ENCODE measurements around the gene PPP2R5C.

The PPP2R5C gene

DNA sequence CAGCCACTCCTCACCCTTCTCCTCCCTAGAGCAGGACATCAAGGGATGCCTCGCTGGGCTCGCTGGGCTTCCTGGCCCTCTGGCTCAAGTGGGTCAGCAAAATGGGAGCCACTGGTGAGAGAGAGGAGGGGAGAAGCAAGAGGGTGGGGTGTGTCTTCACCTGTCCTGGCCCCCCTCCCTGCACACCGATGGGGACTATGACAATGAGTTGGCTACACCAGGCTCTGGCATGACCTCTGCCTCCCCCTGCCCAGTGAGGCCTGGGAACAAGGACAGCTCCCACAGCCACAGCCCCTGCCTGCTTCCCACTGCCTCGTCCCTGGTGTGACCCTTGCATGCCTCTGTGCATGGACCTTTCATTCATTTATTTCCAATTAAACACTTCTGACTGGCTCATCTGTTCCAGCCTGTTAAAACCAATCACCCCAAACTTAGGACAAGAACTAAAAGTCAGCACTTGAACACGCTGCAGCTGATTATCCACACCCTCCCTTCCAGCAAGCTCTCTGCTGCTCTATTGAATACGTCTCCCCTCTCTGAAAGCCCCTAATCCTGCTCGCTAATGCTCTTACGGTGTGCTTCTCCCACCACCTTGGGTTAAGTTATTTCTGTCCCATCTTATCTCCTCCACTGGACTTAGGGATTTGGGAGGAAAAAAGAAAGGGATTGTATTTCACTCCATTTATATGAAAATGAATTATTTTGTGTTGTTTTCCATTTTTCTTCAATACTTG, 5.8 kb upstream of the PPP2R5C start:
- DNase-seq (ENCODE audit: low spot score) = no peak

- DNase-seq (ENCODE audit: low spot score) = no peak
These were observed 4.3 kb upstream of the PPP2R5C start for GRCh38 chr14:101757064-101757838.

DNA sequence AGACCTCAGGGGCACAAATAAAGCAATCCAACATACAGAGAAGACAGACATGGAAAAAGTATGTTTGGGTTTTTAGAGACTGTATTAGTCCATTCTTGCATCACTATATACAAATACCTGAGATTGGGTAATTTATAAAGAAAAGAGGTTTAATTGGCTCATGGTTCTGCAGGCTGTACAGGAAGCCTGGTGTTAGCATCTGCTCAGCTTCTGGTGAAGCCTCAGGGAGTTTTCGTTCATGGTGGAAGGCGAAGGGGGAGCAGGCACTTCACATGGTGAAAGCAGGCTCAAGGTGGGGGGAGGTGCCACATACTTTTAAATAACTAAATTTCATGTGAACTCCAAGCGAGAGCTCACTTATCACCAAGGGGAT, 3.7 kb upstream of the PPP2R5C start:
- DNase-seq (ENCODE audit: low spot score) = no peak

GRCh38 chr14:101758913-101759593, 2.5 kb upstream of the PPP2R5C start:
- DNase-seq (ENCODE audit: low spot score) = no peak

DNA sequence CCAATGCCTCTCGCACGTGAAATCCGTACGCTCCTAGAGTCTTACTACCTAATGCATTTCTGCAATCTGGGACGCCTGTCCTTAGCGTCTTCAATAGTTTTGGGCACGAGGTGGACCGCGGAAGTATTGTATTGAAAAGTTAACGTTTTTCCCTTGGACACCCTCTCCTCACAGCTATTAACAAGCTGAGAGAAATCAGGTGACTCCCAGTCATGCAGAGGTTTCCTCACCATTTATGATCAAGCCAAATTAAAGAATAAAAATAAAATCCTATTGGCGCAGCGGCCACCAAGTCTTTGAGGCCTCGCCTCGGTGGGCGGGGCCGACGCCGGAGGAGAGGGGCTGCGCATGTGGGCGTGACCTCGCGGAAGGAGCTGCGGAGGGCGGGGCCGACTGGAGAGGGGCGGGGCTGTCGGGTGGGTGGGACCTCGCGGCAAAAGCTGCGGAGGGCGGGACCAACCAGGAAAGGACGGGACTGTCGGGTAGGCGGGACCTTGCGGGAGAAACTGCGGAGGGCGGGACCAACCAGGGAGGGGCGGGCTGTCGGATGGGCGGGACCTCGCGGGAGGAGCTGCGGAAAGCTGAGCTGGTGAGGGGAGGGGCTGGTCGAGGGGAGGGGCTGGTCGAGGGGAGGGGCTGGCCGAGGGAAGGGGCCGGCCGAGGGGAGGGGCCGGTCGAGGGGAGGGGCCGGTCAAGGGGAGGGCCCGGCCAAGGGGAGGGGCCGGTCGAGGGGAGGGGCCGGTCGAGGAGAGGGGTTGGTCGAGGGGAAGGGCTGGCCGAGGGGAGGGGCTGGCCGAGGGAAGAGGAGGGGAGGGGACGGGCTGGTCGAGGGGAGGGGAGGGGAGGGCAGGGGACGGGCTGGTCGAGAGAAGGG, 1.1 kb upstream of the PPP2R5C start:
- DNase-seq (ENCODE audit: low spot score) = peak; percentile 98

GRCh38 chr14:101761881-101762529, 496 bp downstream of the PPP2R5C start:
- DNase-seq (ENCODE audit: low spot score) = peak; percentile 74

DNA sequence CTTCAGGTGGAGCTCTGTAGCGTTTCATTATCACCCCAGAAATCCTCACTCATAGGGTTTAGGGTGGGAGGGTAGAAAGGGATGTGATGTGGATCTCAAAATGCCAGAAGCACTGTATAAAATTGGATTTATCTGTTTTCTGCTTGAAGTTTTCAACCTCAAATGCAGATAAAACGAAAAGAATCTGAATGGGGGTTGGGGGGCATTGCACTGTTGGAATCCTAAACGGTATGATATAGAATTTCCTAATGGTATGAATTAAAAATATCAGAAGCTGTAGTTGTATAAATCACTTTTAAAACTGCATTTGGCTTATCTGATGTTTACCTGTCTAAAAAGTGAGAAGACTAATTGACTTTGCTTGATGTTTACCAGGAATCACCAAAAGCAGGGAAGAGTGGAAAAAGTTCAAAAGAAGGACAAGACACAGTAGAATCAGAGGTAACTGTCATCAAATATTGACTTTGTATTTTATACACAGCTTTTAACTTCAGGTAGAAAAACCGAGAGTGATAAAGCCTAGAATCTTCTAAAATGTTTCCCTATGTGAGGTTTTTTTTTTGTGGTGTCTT, 1.1 kb downstream of the PPP2R5C start:
- no peak for DNase-seq (ENCODE audit: low spot score)

GRCh38 chr14:101763941-101764709, 2.6 kb downstream of the PPP2R5C start:
- DNase-seq (ENCODE audit: low spot score) = no peak

DNA sequence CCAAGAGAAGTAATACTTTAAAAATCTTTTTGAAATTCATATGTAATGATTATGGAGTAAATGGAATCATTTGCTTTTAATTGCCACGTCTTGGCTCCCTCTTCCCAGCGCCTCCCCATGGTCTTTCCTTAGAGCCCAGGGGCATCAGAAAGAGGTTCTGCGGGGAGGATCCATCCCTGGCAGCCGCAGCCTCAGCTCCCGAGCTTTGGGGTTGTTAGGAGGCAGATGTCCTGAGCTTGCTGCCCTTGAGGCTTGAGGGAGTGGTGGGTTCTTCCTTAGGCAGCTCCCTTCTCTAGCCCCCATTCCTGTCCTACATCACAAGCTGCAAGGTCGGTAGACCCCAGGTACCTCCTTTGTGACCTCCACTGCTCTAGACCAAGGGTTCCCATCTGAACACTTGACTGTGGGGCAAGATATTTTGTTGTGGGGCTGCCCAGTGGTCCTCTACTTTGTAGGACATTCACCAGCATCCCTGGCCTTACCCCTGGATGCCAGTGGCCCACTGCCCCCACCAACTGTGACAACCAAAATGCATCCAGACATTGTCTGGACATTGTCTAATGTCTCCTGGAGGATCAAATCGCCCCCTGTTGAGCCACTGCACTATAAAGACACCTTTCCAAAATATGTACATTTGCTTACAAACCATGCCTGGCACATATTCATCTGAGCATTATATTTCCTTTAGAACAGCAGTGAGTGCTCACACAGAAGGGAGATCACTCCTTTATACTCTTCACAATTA, 6.3 kb downstream of the PPP2R5C start:
- no peak for DNase-seq (ENCODE audit: low spot score)

GRCh38 chr14:101770183-101770582, 8.7 kb downstream of the PPP2R5C start:
- no peak for DNase-seq (ENCODE audit: low spot score)

DNA sequence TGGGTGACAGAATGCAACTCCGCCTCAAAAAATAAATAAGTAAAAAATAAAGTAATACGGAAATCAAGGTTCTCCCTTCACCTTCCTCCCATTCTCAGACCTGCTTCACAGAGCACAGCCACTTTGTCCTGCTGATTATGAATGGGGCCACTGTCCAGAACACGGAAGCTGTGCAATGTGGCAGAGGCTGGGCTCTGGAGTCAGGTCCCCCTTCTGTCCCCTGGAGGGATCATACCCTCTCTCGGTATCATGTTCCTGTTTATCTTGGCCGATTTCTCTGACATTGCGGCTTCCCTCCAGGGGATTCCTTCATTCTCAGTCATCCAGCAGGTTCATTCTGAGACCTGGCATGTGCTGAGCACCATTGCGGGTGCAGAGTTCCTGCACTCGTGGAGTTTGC, 11.3 kb downstream of the PPP2R5C start:
- no peak for DNase-seq (ENCODE audit: low spot score)

- DNase-seq (ENCODE audit: low spot score) = no peak
These were observed 11.9 kb downstream of the PPP2R5C start for GRCh38 chr14:101773378-101773777.

DNA sequence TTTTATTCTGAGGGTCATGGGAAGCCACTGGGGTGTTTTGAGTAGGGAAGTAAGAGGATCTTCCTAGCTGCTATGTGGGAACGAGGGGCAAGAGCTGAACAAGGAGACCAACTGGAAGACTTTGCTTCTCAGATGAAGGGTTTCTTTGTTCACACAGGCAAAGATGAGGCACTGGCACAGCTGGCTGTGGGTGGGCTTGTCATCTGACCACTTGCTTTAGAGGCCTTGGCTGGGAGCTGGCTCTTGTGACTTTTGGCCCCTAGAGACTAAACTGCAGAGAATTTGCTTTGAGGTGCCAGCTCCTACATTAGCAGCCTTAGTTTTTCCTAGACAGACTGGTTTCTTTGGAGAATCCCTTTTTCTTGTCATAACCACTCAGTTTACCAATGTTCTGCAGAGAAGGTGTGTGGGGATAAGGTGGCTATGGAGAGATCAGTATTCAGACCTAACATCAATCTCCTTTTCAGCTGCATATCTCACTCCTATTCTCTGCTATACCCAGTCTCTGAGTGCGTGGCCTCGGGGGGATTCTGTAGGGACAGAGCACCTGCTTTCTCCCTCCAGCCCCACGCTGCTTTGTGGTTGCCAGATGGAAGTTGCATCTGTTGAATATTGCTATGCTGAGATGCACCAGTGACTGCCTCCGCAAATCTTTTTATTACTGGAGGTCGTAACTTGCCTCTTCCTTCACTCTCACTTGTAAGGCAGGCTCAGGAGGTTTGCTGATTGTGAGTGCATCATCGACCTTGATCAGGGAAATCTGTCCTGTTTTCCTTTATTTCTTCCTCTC, 12.7 kb downstream of the PPP2R5C start:
- no peak for DNase-seq (ENCODE audit: low spot score)

DNA sequence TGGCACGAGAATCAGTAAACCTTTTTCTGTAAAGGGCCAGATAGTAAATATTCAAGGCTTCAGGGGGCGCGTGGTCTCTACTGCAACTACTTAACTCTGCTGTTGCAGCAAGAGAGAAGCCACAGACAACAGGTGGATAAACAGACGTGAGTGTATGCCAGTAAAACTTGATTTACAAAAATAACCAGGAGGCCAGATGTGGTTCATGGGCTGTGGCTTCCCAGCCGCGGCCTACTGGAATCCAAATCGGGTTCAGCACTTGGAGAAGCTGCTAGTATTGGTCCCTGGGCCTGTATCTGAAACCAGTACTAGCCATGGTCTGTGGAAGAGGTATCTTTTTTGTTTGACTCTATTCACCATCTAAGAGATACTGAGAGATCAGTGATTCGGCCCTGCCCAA, 13.3 kb downstream of the PPP2R5C start:
- no peak for DNase-seq (ENCODE audit: low spot score)

- no peak for DNase-seq (ENCODE audit: low spot score)
These were observed 14.3 kb downstream of the PPP2R5C start for GRCh38 chr14:101775826-101776225.

DNA sequence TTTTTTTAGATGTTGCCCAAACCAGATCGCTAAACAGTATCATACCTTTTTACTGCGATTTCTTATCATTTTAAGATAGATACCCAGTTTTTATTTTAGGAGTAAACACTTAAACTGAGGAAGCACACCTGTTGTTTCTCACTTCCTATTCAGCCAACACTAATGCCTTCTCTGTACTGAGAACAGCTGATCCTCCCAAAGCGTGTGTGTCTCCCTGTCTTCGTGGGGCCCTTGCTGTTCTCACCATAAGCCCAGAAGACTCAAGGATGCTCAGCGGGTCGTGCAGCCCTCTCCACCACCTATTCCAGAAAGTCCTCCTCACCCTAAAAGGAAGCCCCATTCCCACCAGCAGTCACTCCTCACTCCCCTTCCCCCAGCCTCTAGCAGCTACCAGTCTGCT, 14.8 kb downstream of the PPP2R5C start:
- no peak for DNase-seq (ENCODE audit: low spot score)

DNA sequence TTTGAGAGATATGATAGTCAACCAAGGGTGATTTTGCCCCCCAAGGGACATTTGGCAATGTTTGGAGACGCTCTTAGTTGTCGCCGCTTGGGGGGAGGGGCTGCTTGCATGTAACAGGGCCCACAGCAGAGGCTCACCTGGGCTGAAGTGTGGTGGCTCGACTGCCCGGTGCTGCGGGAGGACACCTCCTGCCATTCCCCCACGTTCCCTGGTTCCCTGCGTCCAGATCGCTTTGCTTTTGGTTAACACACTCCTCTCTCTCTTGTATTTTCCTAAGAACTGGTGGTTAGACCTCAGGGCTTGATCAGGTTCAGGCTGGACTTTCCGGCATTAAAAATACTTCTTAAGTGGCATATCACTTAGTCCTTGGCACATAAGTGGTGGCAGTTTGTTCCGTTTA, 18.9 kb downstream of the PPP2R5C start:
- DNase-seq (ENCODE audit: low spot score) = no peak

- DNase-seq (ENCODE audit: low spot score) = no peak
These were observed 19.4 kb downstream of the PPP2R5C start for GRCh38 chr14:101780887-101781239.

All from AG08396 (cell line).